H1 (cell line): ENCODE results near the gene PDXP. TPM values are rescaled to one million over a fixed set of nuclear protein-coding genes. Genes with fewer than 3 reads are reported as not detected.

ENCODE experiments used
- CTCF ChIA-PET: fragments of 300-600 bp; sonication (Branson Sonifier 250); formaldehyde crosslinking; loops from one replicate; lab custom pipeline; 2021; ENCODE audit not compliant: partially characterized antibody; lab: Charles Lee
- POLR2A ChIA-PET: fragments of 300-600 bp; sonication (Branson Sonifier 250); formaldehyde crosslinking; loops from one replicate; lab custom pipeline; 2021; ENCODE audit warnings: inconsistent platforms; ENCODE audit not compliant: partially characterized antibody; lab: Charles Lee
- DNase-seq, 2 experiments: peaks; one replicate each; pipeline versions ENCODE4 v3.0.0 to v3.0.0-alpha.2; 2010 to 2022; ENCODE audit warnings: low spot score in 2 of 2, low read depth in 1 of 2, mixed read lengths in 1 of 2
- FAIRE-seq: peaks from 2 replicates; lab custom pipeline; 2011; peaks lifted over from hg19 to GRCh38; lab: Jason Lieb, UNC
- H2AFZ ChIP-seq: 2 replicates; pipeline ENCODE4 v1.8.1; 2012; ENCODE audit warnings: low read length, inconsistent platforms
- H2AK5ac ChIP-seq: 2 replicates; pipeline ENCODE4 v1.6.1; 2013; ENCODE audit warnings: low read depth, low read length
- H2BK120ac ChIP-seq: replicated peaks from 2 replicates; pipeline ENCODE3; 2013; ENCODE audit warnings: low read depth, low read length, inconsistent platforms
- H2BK12ac ChIP-seq: 2 replicates; pipeline ENCODE4 v1.6.1; 2013; ENCODE audit warnings: low read depth, low read length
- H2BK15ac ChIP-seq: 2 replicates; pipeline ENCODE4 v1.6.1; 2013; ENCODE audit warnings: low read length
- H2BK20ac ChIP-seq: 2 replicates; pipeline ENCODE4 v1.6.1; 2013; ENCODE audit warnings: low read length
- H2BK5ac ChIP-seq: 2 replicates; pipeline ENCODE4 v1.6.1; 2013; ENCODE audit warnings: low read depth, low read length
- H3K14ac ChIP-seq: 2 replicates; pipeline ENCODE4 v1.6.1; 2013; ENCODE audit warnings: inconsistent platforms; ENCODE audit not compliant: insufficient read length
- H3K18ac ChIP-seq: 2 replicates; pipeline ENCODE4 v1.6.1; 2013; ENCODE audit warnings: low read length; ENCODE audit errors: extremely low read depth
- H3K23ac ChIP-seq: 2 replicates; pipeline ENCODE4 v1.6.1; 2013; ENCODE audit warnings: inconsistent platforms; ENCODE audit not compliant: insufficient read length
- H3K23me2 ChIP-seq: 2 replicates; pipeline ENCODE4 v1.6.1; 2013; ENCODE audit warnings: low read depth, low read length
- H3K27ac ChIP-seq: 2 replicates; pipeline ENCODE4 v1.6.1; 2011; ENCODE audit warnings: low read depth, low read length, inconsistent platforms
- H3K27me3 ChIP-seq, 4 experiments: replicated peaks in 1 of 4; 1 replicate in 1 of 4; 2 replicates in 3 of 4; pipeline versions ENCODE4 v1.6.1 to v1.8.1; 2011 to 2013; ENCODE audit warnings: low read length in 3 of 4, mild to moderate bottlenecking in 3 of 4, inconsistent platforms in 2 of 4, mixed read lengths in 2 of 4, moderate library complexity in 1 of 4; ENCODE audit not compliant: control insufficient read depth in 3 of 4, insufficient read depth in 3 of 4; ENCODE audit errors: extremely low read depth in 1 of 4
- H3K36me3 ChIP-seq, 4 experiments: 2 replicates each; pipeline versions ENCODE4 v1.6.1 to v1.8.1; 2011 to 2013; ENCODE audit warnings: mild to moderate bottlenecking in 4 of 4, low read length in 3 of 4, moderate library complexity in 2 of 4, control low read depth in 1 of 4, inconsistent platforms in 1 of 4; ENCODE audit not compliant: insufficient read depth in 4 of 4, control insufficient read depth in 2 of 4
- H3K4ac ChIP-seq: replicated peaks from 2 replicates; pipeline ENCODE3; 2013; ENCODE audit warnings: low read length, low read depth, mixed read lengths, inconsistent platforms; ENCODE audit not compliant: insufficient read length
- H3K4me1 ChIP-seq, 4 experiments: replicated peaks in 1 of 4; 1 replicate in 1 of 4; 2 replicates in 3 of 4; pipeline versions ENCODE4 v1.6.1 to v1.8.1; 2011 to 2013; ENCODE audit warnings: low read length in 3 of 4, inconsistent platforms in 2 of 4, mixed read lengths in 1 of 4; ENCODE audit not compliant: insufficient read depth in 4 of 4, control insufficient read depth in 3 of 4
- H3K4me2 ChIP-seq, 2 experiments: 2 replicates each; pipeline versions ENCODE4 v1.6.1 to v1.8.1; 2011 to 2013; ENCODE audit warnings: low read depth in 2 of 2, low read length in 2 of 2, control low read depth in 1 of 2, inconsistent platforms in 1 of 2, mild to moderate bottlenecking in 1 of 2; ENCODE audit not compliant: insufficient read depth in 1 of 2
- H3K4me3 ChIP-seq, 4 experiments: fragments of 200-600, 300-600 bp in 1 of 4; sonication (generic), shearing (Covaris generic), sonication (Bioruptor Twin) in 1 of 4; 2 replicates each; pipeline versions ENCODE4 v1.5.1 to v1.8.1; 2011 to 2016; ENCODE audit warnings: low read length in 4 of 4, low read depth in 3 of 4, control low read depth in 2 of 4, inconsistent platforms in 2 of 4, mild to moderate bottlenecking in 2 of 4, mixed read lengths in 1 of 4, moderate library complexity in 1 of 4; ENCODE audit not compliant: insufficient read depth in 2 of 4; ENCODE audit errors: extremely low read depth in 1 of 4
- H3K56ac ChIP-seq: replicated peaks from 2 replicates; pipeline ENCODE3; 2013; ENCODE audit warnings: low read depth, mild to moderate bottlenecking, mixed read lengths, low read length, inconsistent platforms; ENCODE audit not compliant: insufficient read length
- H3K79me1 ChIP-seq: 2 replicates; pipeline ENCODE4 v1.6.1; 2013; ENCODE audit warnings: low read depth, low read length, control low read depth
- H3K79me2 ChIP-seq, 2 experiments: 2 replicates each; pipeline versions ENCODE4 v1.6.1 to v1.8.1; 2012 to 2013; ENCODE audit warnings: low read length in 2 of 2, mild to moderate bottlenecking in 2 of 2, inconsistent platforms in 1 of 2; ENCODE audit not compliant: insufficient read depth in 2 of 2, control insufficient read depth in 1 of 2
- H3K9ac ChIP-seq, 4 experiments: replicated peaks in 1 of 4; 1 replicate in 1 of 4; 2 replicates in 3 of 4; pipeline versions ENCODE4 v1.6.1 to v1.8.1; 2011 to 2013; ENCODE audit warnings: low read depth in 3 of 4, low read length in 3 of 4, control low read depth in 2 of 4, mild to moderate bottlenecking in 2 of 4, moderate library complexity in 2 of 4, inconsistent platforms in 1 of 4; ENCODE audit errors: extremely low read depth in 1 of 4
- H3K9me3 ChIP-seq, 2 experiments: 2 replicates each; pipeline versions ENCODE4 v1.6.1 to v1.8.1; 2012 to 2013; ENCODE audit warnings: mild to moderate bottlenecking in 2 of 2, moderate library complexity in 2 of 2, control low read depth in 1 of 2, inconsistent platforms in 1 of 2, low read depth in 1 of 2, low read length in 1 of 2, mixed read lengths in 1 of 2; ENCODE audit not compliant: insufficient read depth in 2 of 2
- H4K20me1 ChIP-seq, 2 experiments: replicated peaks in 1 of 2; 2 replicates each; pipeline versions ENCODE3 to v1.8.1; 2011 to 2013; ENCODE audit warnings: inconsistent platforms in 2 of 2, low read length in 2 of 2, mild to moderate bottlenecking in 1 of 2; ENCODE audit not compliant: insufficient read depth in 2 of 2, control insufficient read depth in 1 of 2
- H4K5ac ChIP-seq: 2 replicates; pipeline ENCODE4 v1.6.1; 2013; ENCODE audit warnings: low read length, low read depth, mixed read lengths, inconsistent platforms; ENCODE audit not compliant: insufficient read length
- H4K8ac ChIP-seq: 2 replicates; pipeline ENCODE4 v1.8.0; 2013; ENCODE audit warnings: mild to moderate bottlenecking, moderate library complexity, low read length, inconsistent platforms; ENCODE audit not compliant: insufficient read depth; ENCODE audit errors: extremely low read depth
- H4K91ac ChIP-seq: replicated peaks from 2 replicates; pipeline ENCODE3; 2013; ENCODE audit warnings: low read length, mixed read lengths, inconsistent platforms; ENCODE audit not compliant: insufficient read length
- CHD2 ChIP-seq: IDR thresholded peaks from 2 replicates; pipeline ENCODE4 v1.6.1; 2012; ENCODE audit warnings: low read length, improper control_type of control experiment
- POLR2AphosphoS5 ChIP-seq: IDR thresholded peaks from 2 replicates; pipeline ENCODE4 v1.6.1; 2011; ENCODE audit warnings: low read depth, low read length
- SAP30 ChIP-seq: fragments of 300-600 bp; sonication (generic); IDR thresholded peaks from 2 replicates; pipeline ENCODE4 v1.7.1; 2012; ENCODE audit warnings: low read length, moderate library complexity, mild to moderate bottlenecking, inconsistent platforms; ENCODE audit not compliant: insufficient read depth, insufficient replicate concordance
- SIN3A ChIP-seq, 2 experiments: IDR thresholded peaks in 1 of 2; conservative IDR thresholded peaks in 1 of 2; 2 replicates each; pipeline ENCODE4 v1.6.1; 2011 to 2012; ENCODE audit warnings: low read length in 2 of 2, improper control_type of control experiment in 1 of 2, low read depth in 1 of 2, mild to moderate bottlenecking in 1 of 2
- WGBS, 2 experiments: shearing (Covaris generic) in 1 of 2; methylation state at CpG; one replicate each; pipeline versions ENCODE4 v1.1.6 to v1.1.7; 2013 to 2015; ENCODE audit warnings: low lambda C conversion rate in 2 of 2, mixed read lengths in 2 of 2, inconsistent platforms in 1 of 2, low coverage in 1 of 2, missing lambda C conversion rate in 1 of 2; ENCODE audit not compliant: insufficient replicate concordance in 2 of 2, insufficient coverage in 1 of 2, insufficient read length in 1 of 2; ENCODE audit errors: extremely low coverage in 1 of 2, missing lambda C conversion rate in 1 of 2; 5-methylcytosine and 5-hydroxymethylcytosine counted together
- polyA plus RNA-seq, 7 experiments: library from polyadenylated mRNA; depleted of rRNA in 3 of 7; stranded (reverse) in 5 of 7; unstranded in 2 of 7; fragments of >200 nt in 5 of 7; fragments of 200-250 nt in 2 of 7; gene quantifications; 1 replicate in 5 of 7; 2 replicates in 1 of 7; 4 replicates in 1 of 7; pipeline versions ENCODE4 v1.2.1 to v1.2.3, GENCODE V29; 2011 to 2013; ENCODE audit warnings: missing spikeins in 2 of 7, mixed read lengths in 2 of 7
- total RNA-seq: library from RNA; stranded (reverse); fragmentation: NEBNext Ultra II Directional; extraction: Animal tissue kit (Norgen Biotek cat#: 25700); gene quantifications from 2 replicates; pipeline ENCODE4 v1.2.1, GENCODE V29; 2021

Gene PDXP
- total and polyA plus RNA-seq, 2 of the 8 experiments (the other 6 are each of a cell fraction or from before 2014, with no cell fraction given), result 36.6 to 67.7 TPM

DNA sequence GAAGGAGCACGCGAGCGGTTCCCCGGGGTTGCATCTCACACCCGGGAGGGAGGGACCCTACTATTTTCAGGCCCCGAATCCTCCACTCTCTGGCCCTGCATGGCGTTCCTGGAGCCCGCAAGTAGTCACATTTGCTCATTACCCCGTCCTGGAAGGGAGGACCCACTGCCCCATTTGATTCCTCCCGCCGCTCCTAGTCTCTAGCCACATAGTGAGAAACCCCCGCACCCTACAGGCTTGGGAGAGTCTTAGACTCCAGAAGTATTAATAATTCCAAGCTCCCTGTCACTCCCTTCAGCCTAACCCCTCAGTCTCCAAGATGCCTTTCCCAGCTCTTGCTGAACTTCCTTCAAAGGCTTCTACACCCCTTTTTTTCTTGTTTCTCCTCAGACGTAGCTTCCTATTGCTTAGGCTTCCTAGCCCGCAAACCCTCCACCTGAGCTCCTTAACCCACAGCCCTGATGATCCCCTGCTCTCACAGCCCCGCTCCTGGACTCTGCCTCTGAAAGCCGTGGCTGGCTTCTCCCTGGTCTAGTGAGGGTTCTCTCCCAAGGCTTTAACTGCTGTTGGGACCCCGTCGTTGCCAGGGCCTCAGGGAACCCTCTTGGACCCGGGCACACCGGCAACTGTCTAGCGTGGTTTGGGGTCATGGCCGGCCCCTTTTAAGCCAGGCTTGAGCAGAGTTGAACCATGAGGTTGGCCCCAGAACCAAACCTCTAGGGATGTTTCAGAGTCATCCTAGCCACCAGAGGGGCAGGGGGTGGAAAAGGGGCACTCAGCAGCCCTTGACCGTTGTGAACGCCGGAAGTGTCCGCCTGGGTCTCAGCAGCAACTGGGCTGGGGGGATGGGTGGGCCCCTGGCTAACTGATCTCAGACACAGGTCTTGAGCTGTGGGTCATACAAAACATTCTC, 49.0 kb upstream of the PDXP start:
- Histone ChIP-seq H3K79me2 (peaks cover 0 to 11% of the 10 kb centered on the region in 2 experiments; a peak in 1 of 4 replicates), H3K14ac (no peak overlapping the region), H4K5ac (peak overlapping the region; percentile 73), H3K27ac (no peak overlapping the region; the same call in 1 of the 2 replicates), H3K23me2 (peaks cover 13% of the 10 kb centered on the region), H3K9me3 (no peaks in the 10 kb centered on the region), H3K36me3 (peaks cover 0 to 2% (median under 1%) of the 10 kb centered on the region in 4 experiments; a peak in 3 of 8 replicates), H2AFZ (peak overlapping the region; percentile 26; the same call in 1 of the 2 replicates), H3K27me3 (no peaks in the 10 kb centered on the region), H3K9ac (peak overlapping the region; percentile 44 to 74 (median 70)), H2BK12ac (0 out of 2 replicates have a peak overlapping the region, but pooled peaks have one; percentile 17), H3K79me1 (0 out of 2 replicates have a peak, but pooled peaks cover 7% of the 10 kb centered on the region), H4K20me1 (no peaks in the 10 kb centered on the region), H2BK20ac (no peak overlapping the region), H3K4ac (no peak overlapping the region), H3K23ac (no peak overlapping the region), H3K56ac (peak overlapping the region; percentile 32), H2AK5ac (no peak overlapping the region), H4K8ac (peak overlapping the region; percentile 43; the same call in 1 of the 2 replicates), H2BK15ac (no peak overlapping the region), H2BK120ac (no peak overlapping the region), H3K4me3 (peak overlapping the region; percentile 69 to 91 (median 82)), H3K4me1 (peaks cover 0 to 8% (median 6%) of the 10 kb centered on the region in 4 experiments; a peak in 6 of 7 replicates), H2BK5ac (peak overlapping the region; percentile 35; the same call in 1 of the 2 replicates), H3K4me2 (peak overlapping the region; percentile 54 to 86), H4K91ac (peak overlapping the region; percentile 34), H3K18ac (peak overlapping the region; percentile 60; the same call in 1 of the 2 replicates)
- DNase-seq (no peak), FAIRE-seq (no peak)
- ChIA-PET CTCF (interaction anchor here (0.8 to 4.5 kb wide), 10 partner anchors 9 to 48 kb away, joined by 3 to 35 read pairs (median 5); partner anchors contain the start of gene SH3BP1), POLR2A (interaction anchor here (0.9 to 7.8 kb wide), 19 partner anchors 9 to 194 kb away, joined by 3 to 63 read pairs (median 5); partner anchors contain the start of genes LGALS1, LGALS2, NOL12 and TRIOBP)
- WGBS, 2 experiments, result 34% methylated on average over 26 of the region's 26 CpGs; no CpG with 5 or more reads in 1 of the 2 experiments
- TF ChIP-seq POLR2AphosphoS5, result no peak
- no peak for TF ChIP-seq CHD2
- peak; percentile 61 for TF ChIP-seq SAP30
- TF ChIP-seq SIN3A (conservative IDR thresholded peaks at IDR 0.05 in 1 of 2, IDR thresholded peaks at IDR 0.05 in 1 of 2; ENCODE audit: low read depth in 1 of 2, low read length in 2 of 2), result peak in 1 of 2 experiments; percentile 46; a peak in 1 of 4 replicates
